HEK293T (cell line): ENCODE results near the gene CHKA.

Experiments
- CTCF ChIA-PET: fragments of 350-600 bp; formaldehyde crosslinking; extraction: SDS; loops from one replicate; lab custom pipeline; 2021; ENCODE audit warnings: antibody characterized with exemption, inconsistent platforms; lab: Yijun Ruan, JAX
- POLR2A ChIA-PET: fragments of 350-600 bp; formaldehyde crosslinking; extraction: SDS; loops from one replicate; lab custom pipeline; 2020; ENCODE audit warnings: antibody characterized with exemption, inconsistent platforms; lab: Yijun Ruan, JAX
- DNase-seq: peaks from one replicate; pipeline ENCODE4 v3.0.0; 2012; ENCODE audit warnings: mixed read lengths; ENCODE audit errors: extremely low spot score
- ARNT ChIP-seq: fragments of 450-650 bp; IDR thresholded peaks from 2 replicates; pipeline ENCODE4 v1.6.1; 2017; ENCODE audit warnings: mild to moderate bottlenecking
- BHLHE40 ChIP-seq: fragments of 450-650 bp; IDR thresholded peaks from 2 replicates; pipeline ENCODE4 v1.6.1; 2016; ENCODE audit warnings: mild to moderate bottlenecking, moderate library complexity, borderline replicate concordance
- CTBP1 ChIP-seq: fragments of 450-650 bp; IDR thresholded peaks from 2 replicates; pipeline ENCODE4 v1.6.1; 2016; ENCODE audit warnings: borderline replicate concordance
- ELF4 ChIP-seq: fragments of 450-650 bp; IDR thresholded peaks from 2 replicates; pipeline ENCODE4 v1.6.1; 2017; ENCODE audit warnings: antibody characterized with exemption
- FOXA1 ChIP-seq: fragments of 450-650 bp; IDR thresholded peaks from 2 replicates; pipeline ENCODE4 v1.6.1; 2016; ENCODE audit warnings: mild to moderate bottlenecking
- FOXK2 ChIP-seq: fragments of 450-650 bp; IDR thresholded peaks from 2 replicates; pipeline ENCODE4 v1.6.1; 2016; ENCODE audit warnings: mild to moderate bottlenecking
- FOXM1 ChIP-seq: fragments of 450-650 bp; IDR thresholded peaks from 2 replicates; pipeline ENCODE4 v1.6.1; 2017; ENCODE audit warnings: mild to moderate bottlenecking, borderline replicate concordance
- HDGF ChIP-seq: fragments of 450-650 bp; IDR thresholded peaks from 2 replicates; pipeline ENCODE4 v1.6.1; 2017; ENCODE audit warnings: antibody characterized with exemption, borderline replicate concordance
- L3MBTL2 ChIP-seq: fragments of 450-650 bp; conservative IDR thresholded peaks from 2 replicates; pipeline ENCODE4 v1.6.1; 2016; ENCODE audit warnings: mild to moderate bottlenecking
- LEF1 ChIP-seq: fragments of 450-650 bp; IDR thresholded peaks from 2 replicates; pipeline ENCODE4 v1.6.1; 2017; ENCODE audit warnings: mild to moderate bottlenecking, borderline replicate concordance
- NFRKB ChIP-seq: fragments of 450-650 bp; IDR thresholded peaks from 2 replicates; pipeline ENCODE4 v1.6.1; 2016; ENCODE audit warnings: mild to moderate bottlenecking, moderate library complexity
- PKNOX1 ChIP-seq: fragments of 450-650 bp; IDR thresholded peaks from 2 replicates; pipeline ENCODE4 v1.6.1; 2016
- SP1 ChIP-seq: fragments of 450-650 bp; IDR thresholded peaks from 2 replicates; pipeline ENCODE4 v1.6.1; 2017
- SUZ12 ChIP-seq: fragments of 450-650 bp; IDR thresholded peaks from 2 replicates; pipeline ENCODE4 v1.6.1; 2016; ENCODE audit warnings: mild to moderate bottlenecking
- TARDBP ChIP-seq: fragments of 450-650 bp; IDR thresholded peaks from 2 replicates; pipeline ENCODE4 v1.6.1; 2016
- ZNF384 ChIP-seq: fragments of 450-650 bp; IDR thresholded peaks from 2 replicates; pipeline ENCODE4 v1.6.1; 2016

The CHKA gene

GRCh38 chr11:68018730-68019190 is 102.4 kb downstream of the CHKA start:
- ChIA-PET CTCF (no interaction called here), POLR2A (interaction anchor here (0.7 to 1.5 kb wide), 3 partner anchors 8 to 11 kb away, joined by 3 to 6 read pairs (median 3); no protein-coding TSS in a partner anchor)
- no peak for DNase-seq
- TF ChIP-seq HDGF (no peak), L3MBTL2 (no peak), LEF1 (no peak), PKNOX1 (no peak), SUZ12 (no peak), ELF4 (no peak), FOXA1 (no peak), NFRKB (no peak), TARDBP (no peak), CTBP1 (no peak), FOXK2 (no peak), ARNT (no peak)

- POLR2A ChIA-PET = interaction anchor here (1.0 to 1.5 kb wide), 2 partner anchors 7 to 12 kb away, joined by 3 to 6 read pairs; no protein-coding TSS in a partner anchor
- no peak for DNase-seq
- CTCF ChIA-PET = no interaction called here
- TF ChIP-seq SP1 = no peak
- no peak for TF ChIP-seq TARDBP
- TF ChIP-seq NFRKB = no peak
- no peak for TF ChIP-seq FOXK2
- no peak for TF ChIP-seq L3MBTL2
- TF ChIP-seq CTBP1 = no peak
- TF ChIP-seq PKNOX1 = no peak
- no peak for TF ChIP-seq ZNF384
- no peak for TF ChIP-seq LEF1
- TF ChIP-seq SUZ12 = no peak
- no peak for TF ChIP-seq ELF4
- TF ChIP-seq ARNT = no peak
- no peak for TF ChIP-seq FOXA1
Measured at GRCh38 chr11:68017980-68018729, 103.0 kb downstream of the CHKA start.

GRCh38 chr11:68016904-68017817 is 104.0 kb downstream of the CHKA start:
- ChIA-PET CTCF (no interaction called here), POLR2A (no interaction called here)
- TF ChIP-seq LEF1 (no peak), ELF4 (no peak), SUZ12 (no peak), ZNF384 (no peak), HDGF (no peak), PKNOX1 (no peak), TARDBP (no peak), L3MBTL2 (no peak), BHLHE40 (no peak)
- DNase-seq = no peak

- DNase-seq = no peak
- CTCF ChIA-PET = no interaction called here
- POLR2A ChIA-PET = no interaction called here
- TF ChIP-seq FOXM1 (no peak), BHLHE40 (no peak), ELF4 (no peak), SUZ12 (no peak), ARNT (no peak), CTBP1 (no peak), ZNF384 (no peak), PKNOX1 (no peak), FOXA1 (no peak), L3MBTL2 (no peak), NFRKB (no peak), TARDBP (no peak), LEF1 (no peak), SP1 (no peak), FOXK2 (no peak), HDGF (no peak)
Measured at GRCh38 chr11:68016161-68016903, 104.9 kb downstream of the CHKA start.
